Fibroblast of skin of scalp (primary cell): Measurements from ENCODE around the gene MT1A.
A peak's percentile ranks its signal among the peaks of the same experiment; 100 is the strongest.
"Not testable (repeated sequence)": the region's sequence is repeated elsewhere in the genome, so short reads cannot be mapped to it uniquely, and the experiment has no call there.

Experiments
- DNase-seq: peaks from one replicate; pipeline ENCODE4 v3.0.0-alpha.2; 2013

The MT1A gene

DNA sequence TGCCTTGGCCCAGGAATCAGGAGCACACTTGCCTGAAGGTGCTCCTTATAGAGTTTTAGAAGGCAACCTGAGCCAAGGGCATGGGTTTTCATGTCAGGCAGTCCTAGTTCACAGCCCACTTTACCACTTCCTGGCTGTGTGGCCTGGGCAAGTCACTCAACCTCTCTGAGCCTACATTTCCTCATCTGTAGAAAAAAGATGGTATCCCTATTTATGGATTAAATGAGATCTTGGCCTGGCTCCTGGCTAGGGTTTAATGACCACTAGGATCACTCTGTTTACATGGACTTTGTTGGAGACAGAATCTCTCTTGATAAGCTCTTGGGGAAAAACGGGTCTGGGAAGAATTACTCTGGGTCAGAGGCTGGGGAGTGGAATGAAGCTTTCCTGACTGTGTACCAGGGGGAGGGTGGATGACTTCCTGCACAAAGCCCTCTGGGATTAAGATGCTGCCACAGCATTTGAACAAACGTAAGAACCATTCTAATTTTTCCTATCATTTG, 27.8 kb upstream of the MT1A start:
- peak; percentile 23 for DNase-seq

DNA sequence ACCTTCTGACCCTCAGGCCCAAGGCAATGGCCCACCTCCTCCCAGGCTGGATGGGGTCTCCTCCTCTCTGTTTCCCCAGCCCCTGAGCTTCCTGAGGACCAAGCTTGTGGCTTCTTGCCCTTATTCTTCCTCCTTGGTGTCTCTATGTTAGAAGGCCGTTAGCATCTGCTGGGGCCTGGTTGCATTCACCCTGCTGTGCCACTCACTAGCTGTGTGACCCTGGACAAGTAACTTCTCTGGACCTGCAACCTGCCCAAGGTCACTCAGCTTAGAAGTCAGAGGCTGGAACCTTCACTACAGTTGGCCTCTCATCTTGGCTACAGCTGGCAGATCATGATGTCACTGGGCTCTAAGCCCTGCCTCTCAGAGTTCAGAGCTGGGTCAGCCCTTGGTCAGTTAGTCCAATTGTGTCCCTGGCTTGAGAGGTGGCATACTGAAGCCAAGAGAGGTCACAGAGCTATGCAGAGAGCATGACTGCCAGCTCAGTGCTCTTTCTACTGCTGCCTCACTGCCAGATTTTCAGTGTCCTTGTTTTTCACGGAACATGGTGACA, 27.1 kb upstream of the MT1A start:
- no peak for DNase-seq

DNA sequence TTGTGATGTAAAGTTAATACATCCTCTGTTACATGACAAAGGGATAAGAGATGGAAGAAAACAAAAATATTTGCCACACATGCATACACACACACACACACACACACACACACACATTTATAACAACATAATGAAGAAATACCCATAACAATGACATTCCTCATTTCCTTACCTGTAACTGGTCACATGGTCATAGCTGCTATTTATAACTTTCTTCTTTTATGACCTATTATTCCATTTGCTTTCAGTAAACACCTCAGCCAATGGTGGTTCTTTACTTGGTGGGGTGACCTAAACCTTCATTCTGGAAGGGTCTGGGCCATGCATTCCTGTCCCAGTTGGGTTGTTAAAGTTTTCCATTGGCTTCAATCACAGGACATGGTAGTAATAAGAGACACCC, 24.8 kb upstream of the MT1A start:
- DNase-seq, result no peak

- DNase-seq, result peak; percentile 75
Observed at GRCh38 chr16:56614549-56614991, 23.9 kb upstream of the MT1A start.

DNA sequence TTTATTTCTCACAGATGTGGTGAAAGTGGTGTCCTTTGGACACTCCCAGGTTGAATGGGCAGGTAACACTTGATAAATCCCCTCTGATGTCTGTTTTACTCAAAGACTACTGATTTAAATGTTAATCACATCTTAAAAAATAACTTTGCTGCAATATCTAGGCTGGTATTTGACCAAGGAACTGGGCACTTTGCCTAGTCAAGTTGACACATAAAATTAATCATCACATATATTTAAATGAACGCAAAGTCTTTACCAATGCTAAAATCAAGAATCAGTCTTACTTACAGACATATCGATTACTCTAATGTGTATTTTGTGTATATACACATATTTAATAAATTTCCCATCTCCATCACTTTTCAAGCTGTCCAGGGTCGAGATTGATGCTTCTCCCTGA, 23.1 kb upstream of the MT1A start:
- DNase-seq, result peak; percentile 54

- DNase-seq, result no peak
Observed at GRCh38 chr16:56616608-56617211, 21.8 kb upstream of the MT1A start.

DNA sequence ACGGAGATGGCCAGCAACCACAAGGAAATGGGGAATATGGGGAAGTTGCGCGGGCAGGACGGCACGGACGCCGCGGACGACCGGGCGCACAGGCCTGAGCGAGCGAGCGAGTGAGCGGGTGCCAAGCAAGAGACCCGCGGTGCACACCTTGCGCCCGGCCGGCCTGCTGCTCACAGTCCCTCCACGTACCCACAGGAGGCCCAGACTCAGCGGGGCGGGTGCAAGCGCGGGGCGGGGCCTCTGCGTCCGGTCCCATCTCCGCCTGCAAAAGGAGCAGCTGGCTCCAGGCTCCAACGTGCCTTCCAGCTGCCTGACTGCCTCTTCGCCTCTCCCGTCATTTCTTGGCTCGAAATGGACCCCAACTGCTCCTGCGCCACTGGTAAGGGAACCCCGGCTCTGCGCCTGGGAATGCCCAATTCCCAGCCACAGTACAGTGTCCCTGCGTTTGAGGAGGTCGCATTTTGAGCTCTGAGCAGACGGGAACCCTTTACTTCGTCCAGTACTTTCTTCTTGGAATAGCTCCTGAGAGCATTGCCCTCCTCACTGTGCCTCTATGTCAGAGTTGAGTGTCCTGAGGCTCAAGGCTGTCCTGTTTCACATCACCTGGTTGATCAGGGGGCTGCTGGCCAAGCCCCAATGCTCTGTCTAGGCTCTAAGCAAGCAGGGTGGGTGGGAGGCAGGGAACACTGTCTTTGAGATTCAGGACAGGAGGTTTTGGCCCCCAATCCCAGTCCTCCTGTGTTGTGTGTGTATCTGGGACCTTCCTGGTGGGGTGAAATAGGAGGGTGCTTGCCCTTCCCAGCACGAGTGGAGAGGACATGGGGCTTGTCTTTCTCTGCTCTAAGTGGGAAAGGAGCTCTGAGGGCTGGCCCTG, 21.0 kb upstream of the MT1A start:
- DNase-seq, result peak; percentile 40

- no peak for DNase-seq
Observed at GRCh38 chr16:56618138-56618537, 20.3 kb upstream of the MT1A start.

DNA sequence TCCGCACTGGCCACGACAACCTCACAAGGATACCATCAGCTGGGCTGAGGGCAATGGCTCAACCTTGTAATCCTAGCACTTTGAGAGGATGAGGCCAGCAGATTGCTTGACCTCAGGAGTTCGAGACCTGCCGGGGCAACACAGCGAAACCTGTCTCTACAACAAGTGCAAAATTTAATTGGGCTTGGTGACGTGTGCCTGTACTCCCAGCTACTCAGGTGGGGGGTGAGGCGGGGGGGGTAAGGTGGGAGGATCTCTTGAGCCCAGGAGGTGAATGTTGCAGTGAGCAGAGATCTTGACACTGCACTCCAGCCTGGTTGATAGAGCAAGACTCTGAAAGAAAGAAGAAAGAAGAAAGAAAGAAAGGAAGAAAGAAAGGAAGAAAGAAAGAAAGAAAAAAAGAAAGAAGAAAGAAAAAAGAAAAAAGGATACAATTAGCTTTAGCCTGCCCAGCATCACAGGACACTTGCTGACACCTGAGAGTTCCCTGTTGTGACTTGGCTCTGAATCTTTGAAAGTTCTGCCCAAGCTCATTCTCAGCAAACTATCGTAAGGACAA, 18.0 kb upstream of the MT1A start:
- DNase-seq, result no peak

DNA sequence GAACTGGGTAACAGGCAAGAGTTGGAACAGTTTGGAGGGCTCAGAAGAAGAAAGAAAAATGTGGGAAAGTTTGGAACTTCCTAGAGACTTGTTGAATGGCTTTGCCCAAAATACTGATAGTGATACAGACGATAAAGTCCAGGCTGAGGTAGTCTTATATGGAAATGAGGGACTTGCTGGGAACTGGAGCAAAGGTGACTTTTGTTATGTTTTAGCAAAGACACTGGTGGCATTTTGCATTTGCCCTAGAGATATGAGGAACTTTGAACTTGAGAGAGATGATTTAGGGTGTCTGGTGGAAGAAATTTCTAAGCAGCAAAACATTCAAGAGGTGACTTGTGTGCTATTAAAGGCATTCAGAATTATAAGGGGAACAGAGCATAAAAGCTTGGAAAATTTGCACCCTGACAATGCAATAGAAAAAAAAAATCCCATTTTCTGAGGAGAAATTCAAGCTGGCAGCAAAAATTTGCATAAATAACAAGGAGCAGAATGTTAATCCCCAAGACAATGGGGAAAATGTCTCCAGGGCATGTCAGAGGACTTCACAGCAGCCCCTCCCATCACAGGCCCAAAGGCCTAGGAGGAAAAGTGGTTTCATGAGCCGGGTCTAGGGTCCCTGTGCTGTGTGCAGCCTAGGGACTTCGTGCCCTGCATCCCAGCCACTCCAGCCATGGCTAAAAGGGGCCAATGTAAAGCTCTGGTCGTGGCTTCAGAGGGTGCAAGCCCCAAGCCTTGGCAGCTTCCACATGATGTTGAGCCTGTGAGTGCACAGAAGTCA, 16.6 kb upstream of the MT1A start:
- not testable (repeated sequence) for DNase-seq

DNA sequence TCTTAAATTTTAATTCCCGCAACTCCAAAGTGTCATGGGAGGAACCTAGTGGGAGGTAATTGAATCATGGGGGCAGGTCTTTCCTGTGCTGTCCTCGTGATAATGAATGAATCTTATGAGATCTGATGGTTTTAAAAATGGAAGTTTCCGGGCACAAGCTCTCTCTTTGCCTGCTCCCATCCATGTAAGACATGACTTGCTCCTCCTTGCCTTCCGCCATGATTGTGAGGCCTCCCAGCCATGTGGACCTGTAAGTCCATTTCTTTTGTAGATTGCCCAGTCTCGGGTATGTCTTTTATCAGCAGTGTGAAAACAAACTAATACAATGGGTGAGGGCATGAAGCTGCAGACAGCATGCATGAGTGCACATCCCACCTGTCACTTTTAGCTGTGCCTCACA, 15.3 kb upstream of the MT1A start:
- not testable (repeated sequence) for DNase-seq

DNA sequence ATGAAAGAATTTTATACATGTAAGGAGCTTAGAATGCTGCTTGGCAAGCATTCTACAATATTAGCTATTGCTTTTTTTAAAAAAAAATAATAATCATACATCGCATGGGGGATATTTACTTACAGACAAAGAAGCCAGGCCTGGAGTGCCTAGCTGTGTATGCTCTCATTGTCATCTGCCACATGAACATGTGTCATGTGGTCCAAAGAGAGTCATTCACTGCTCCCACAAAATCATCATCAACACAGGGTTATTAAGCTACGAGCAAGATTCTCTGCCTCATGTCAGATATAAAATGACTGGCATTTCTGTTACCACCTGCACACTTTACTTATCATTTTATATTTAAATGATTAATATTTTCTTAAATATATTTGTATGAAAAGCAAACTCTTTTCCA, 14.8 kb upstream of the MT1A start:
- no peak for DNase-seq

- peak; percentile 86 for DNase-seq
Observed at GRCh38 chr16:56625140-56625942, 13.1 kb upstream of the MT1A start, which contains the start of gene MT1E. MT1E (plus strand) TSS chr16:56625781; CDS start chr16:56625852, 71 bp downstream.

- peak; percentile 63 for DNase-seq
Observed at GRCh38 chr16:56625943-56626654, 12.4 kb upstream of the MT1A start.

DNA sequence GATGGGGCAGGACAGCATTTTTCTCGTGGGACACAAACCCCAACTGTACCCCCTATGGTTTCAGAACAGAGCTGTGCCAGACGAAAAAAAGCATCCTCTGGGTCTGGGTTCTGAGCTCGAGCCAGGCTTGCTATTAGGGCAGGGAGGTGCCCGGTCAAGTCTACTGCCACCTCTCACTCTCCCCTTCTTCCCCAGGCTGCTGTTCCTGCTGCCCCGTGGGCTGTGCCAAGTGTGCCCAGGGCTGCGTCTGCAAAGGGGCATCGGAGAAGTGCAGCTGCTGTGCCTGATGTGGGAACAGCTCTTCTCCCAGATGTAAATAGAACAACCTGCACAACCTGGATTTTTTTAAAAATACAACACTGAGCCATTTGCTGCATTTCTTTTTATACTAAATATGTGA, 11.8 kb upstream of the MT1A start:
- DNase-seq, result no peak

DNA sequence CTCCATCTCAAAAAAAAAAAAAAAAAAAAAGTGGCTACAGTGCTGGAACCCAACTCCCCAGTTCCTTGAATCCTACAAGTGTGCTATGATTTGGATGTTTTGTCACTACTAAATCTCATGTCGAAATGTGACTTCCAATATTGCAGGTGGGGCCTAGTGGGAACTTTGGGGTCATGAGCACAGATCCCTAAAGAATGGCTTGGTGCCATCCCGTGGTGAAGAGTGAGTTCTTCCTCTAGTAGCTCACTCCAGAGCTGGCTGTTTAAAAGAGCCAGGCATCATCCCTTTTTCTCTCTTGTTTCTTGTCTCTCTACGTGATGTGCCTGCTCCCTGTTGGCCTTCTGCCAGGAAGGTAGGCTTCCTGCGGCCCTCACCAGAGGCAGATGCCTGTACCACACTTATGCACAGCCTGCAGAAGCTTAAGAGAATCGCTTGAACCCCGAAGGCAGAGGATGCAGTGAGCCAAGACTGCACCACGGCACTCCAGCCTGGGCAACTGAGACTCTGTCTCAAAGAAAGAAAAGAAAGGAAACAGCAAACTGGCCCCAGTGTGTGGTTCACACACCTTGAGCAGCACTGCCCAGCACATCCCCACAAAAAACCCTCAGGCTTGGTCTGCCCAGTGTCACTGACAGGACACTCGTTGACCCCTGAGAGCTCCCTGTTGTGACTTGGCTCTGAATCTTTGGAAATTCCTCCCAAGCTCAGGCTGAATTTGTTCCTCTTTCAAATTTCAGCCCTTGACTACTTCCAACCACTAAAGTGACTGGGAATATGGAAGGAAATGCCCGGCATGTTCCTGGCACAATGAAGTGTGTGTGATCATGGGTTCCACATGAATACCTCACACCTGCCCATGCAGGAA, 9.7 kb upstream of the MT1A start:
- no peak for DNase-seq

DNA sequence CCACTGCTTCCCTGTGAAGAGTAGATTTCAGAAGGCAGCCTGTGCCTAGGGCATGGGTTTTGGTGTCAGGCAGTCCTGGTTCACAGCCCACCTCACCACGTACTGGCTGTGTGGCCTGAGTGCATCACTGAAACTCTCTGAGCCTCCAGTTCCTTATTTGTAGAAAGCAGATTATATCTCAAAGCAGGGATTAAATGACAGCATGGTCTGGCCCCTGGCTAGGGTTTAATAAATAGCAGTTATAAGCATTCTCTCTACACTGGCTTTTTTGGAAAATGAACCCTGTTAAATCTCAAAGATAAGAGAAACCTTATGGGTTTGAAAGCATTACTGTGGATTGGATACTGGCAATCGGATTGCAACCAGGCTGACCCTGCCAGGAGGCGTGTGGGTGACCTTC, 8.9 kb upstream of the MT1A start:
- no peak for DNase-seq

- no peak for DNase-seq
Observed at GRCh38 chr16:56630134-56630533, 8.3 kb upstream of the MT1A start.

- DNase-seq, result no peak
Observed at GRCh38 chr16:56631197-56631596, 7.3 kb upstream of the MT1A start.

DNA sequence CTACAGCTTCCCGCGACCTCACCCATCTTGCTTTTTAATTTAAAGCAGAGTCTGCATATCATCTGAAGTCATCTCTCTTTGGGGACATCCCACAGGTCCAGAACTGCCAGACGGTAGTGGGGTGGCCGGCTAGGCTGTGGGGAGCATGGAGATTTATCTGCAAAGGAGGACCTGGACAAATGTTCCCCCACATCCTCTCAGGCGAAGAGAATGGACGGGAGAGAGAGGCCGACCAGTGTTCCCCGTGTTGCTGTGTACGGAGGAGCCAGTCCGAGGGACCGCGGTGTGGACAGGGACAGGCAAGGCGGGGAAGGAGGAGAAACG, 6.7 kb upstream of the MT1A start:
- no peak for DNase-seq
